Thymus (tissue), 11 donors: ENCODE data around the gene ITPR3. TPM values are rescaled to one million over a fixed set of nuclear protein-coding genes. Genes with fewer than 3 reads are reported as not detected.

Experiments used
- DNase-seq, 9 donors: peaks; one replicate each; pipeline ENCODE4 v3.0.0-alpha.2; 2013; ENCODE audit warnings: low spot score in 9 of 9, low read depth in 6 of 9, missing footprints in 1 of 9
- H3K27ac ChIP-seq, 2 donors: one replicate each; pipeline ENCODE4 v1.5.1; 2013; ENCODE audit warnings: control low read depth in 1 of 2, low read depth in 1 of 2, low read length in 1 of 2, mild to moderate bottlenecking in 1 of 2, moderate library complexity in 1 of 2
- H3K27me3 ChIP-seq, 2 donors: one replicate each; pipeline ENCODE4 v1.5.1; 2013; ENCODE audit warnings: low read length in 1 of 2; ENCODE audit not compliant: control insufficient read depth in 2 of 2, insufficient read depth in 1 of 2
- H3K36me3 ChIP-seq, 2 donors: one replicate each; pipeline ENCODE4 v1.5.1; 2013; ENCODE audit warnings: low read length in 1 of 2, mild to moderate bottlenecking in 1 of 2, moderate library complexity in 1 of 2; ENCODE audit not compliant: control insufficient read depth in 2 of 2, insufficient read depth in 2 of 2
- H3K4me1 ChIP-seq, 2 donors: one replicate each; pipeline ENCODE4 v1.5.1; 2013; ENCODE audit warnings: low read length in 2 of 2; ENCODE audit not compliant: control insufficient read depth in 2 of 2, insufficient read depth in 2 of 2
- H3K4me3 ChIP-seq, 2 donors: one replicate each; pipeline ENCODE4 v1.5.1; 2013; ENCODE audit warnings: low read length in 2 of 2, control low read depth in 1 of 2, mild to moderate bottlenecking in 1 of 2
- H3K9me3 ChIP-seq, 2 donors: one replicate each; pipeline ENCODE4 v1.5.1; 2013; ENCODE audit warnings: low read length in 1 of 2, mild to moderate bottlenecking in 1 of 2; ENCODE audit not compliant: control insufficient read depth in 2 of 2, insufficient read depth in 1 of 2
- WGBS: extraction: QIAGEN DNeasy Blood & Tissue Kit; methylation state at CpG from one replicate; pipeline ENCODE4 v1.1.7; 2013; 5-methylcytosine and 5-hydroxymethylcytosine counted together
- polyA plus RNA-seq: library from polyadenylated mRNA; stranded (reverse); fragments of 200-250 nt; gene quantifications from one replicate; pipeline ENCODE4 v1.2.3, GENCODE V29; 2013
- total RNA-seq: library from RNA; stranded (reverse); fragments of 120-200 nt; gene quantifications from one replicate; pipeline ENCODE4 v1.2.4, GENCODE V29; 2013
- donor health status: healthy.

The ITPR3 gene
- total and polyA plus RNA-seq, 2 donors = 4.7 to 19.5 TPM

GRCh38 chr6:33709605-33710295 lies 88.6 kb downstream of the ITPR3 start:
- Histone ChIP-seq H3K27ac (no peak overlapping the region), H3K27me3 (no peaks in the 10 kb centered on the region), H3K36me3 (peaks cover 0 to 37% of the 10 kb centered on the region in 2 donors), H3K4me3 (no peak overlapping the region), H3K9me3 (peaks cover 0 to 5% of the 10 kb centered on the region in 2 donors), H3K4me1 (peaks cover 0 to 26% of the 10 kb centered on the region in 2 donors)
- WGBS = 97% methylated on average over 10 of the region's 10 CpGs
- no peak for DNase-seq

- peaks cover 0 to 26% of the 10 kb centered on the region in 2 donors for H3K4me1 ChIP-seq
- peak overlapping the region in 1 of 2 donors; percentile 83 for H3K27ac ChIP-seq
- 87% methylated on average over 15 of the region's 15 CpGs for WGBS
- peak overlapping the region; percentile 94 to 96 for H3K4me3 ChIP-seq
- H3K36me3 ChIP-seq = peaks cover 0 to 37% of the 10 kb centered on the region in 2 donors
- H3K9me3 ChIP-seq = peaks cover 0 to 5% of the 10 kb centered on the region in 2 donors
- no peaks in the 10 kb centered on the region for H3K27me3 ChIP-seq
- DNase-seq = peak in 1 of 9 donors; percentile 55
These were observed 89.4 kb downstream of the ITPR3 start for GRCh38 chr6:33710296-33711121.

- H3K27me3 ChIP-seq = no peaks in the 10 kb centered on the region
- H3K4me3 ChIP-seq = peak within 1 kb of the TSS; percentile 94 to 96
- H3K27ac ChIP-seq = peak within 1 kb of the TSS; percentile 83 to 88
- H3K4me1 ChIP-seq = peaks cover 0 to 26% of the 10 kb centered on the region in 2 donors
- 5% methylated on average over 73 of the region's 73 CpGs for WGBS
- peak; percentile 88 to 99 (median 97) for DNase-seq
- H3K36me3 ChIP-seq = peaks cover 0 to 33% of the 10 kb centered on the region in 2 donors
- H3K9me3 ChIP-seq = peaks cover 0 to 5% of the 10 kb centered on the region in 2 donors
These were observed 90.3 kb downstream of the ITPR3 start, which contains the start of gene UQCC2 for GRCh38 chr6:33711140-33712129. UQCC2 (minus strand) TSS chr6:33711700; CDS start chr6:33711686, 14 bp downstream.

- no peak overlapping the region for H3K27ac ChIP-seq
- WGBS = 97% methylated on average over 3 of the region's 3 CpGs
- DNase-seq = no peak
- peaks cover 0 to 5% of the 10 kb centered on the region in 2 donors for H3K9me3 ChIP-seq
- H3K4me3 ChIP-seq = no peak overlapping the region
- H3K4me1 ChIP-seq = peaks cover 0 to 26% of the 10 kb centered on the region in 2 donors
- no peaks in the 10 kb centered on the region for H3K27me3 ChIP-seq
- peaks cover 0 to 25% of the 10 kb centered on the region in 2 donors for H3K36me3 ChIP-seq
These were observed 91.8 kb downstream of the ITPR3 start for GRCh38 chr6:33712914-33713313.

GRCh38 chr6:33713786-33714185 lies 92.7 kb downstream of the ITPR3 start:
- 76% methylated on average over 2 of the region's 2 CpGs for WGBS
- no peak for DNase-seq
- Histone ChIP-seq H3K27ac (no peak overlapping the region), H3K36me3 (peaks cover 0 to 16% of the 10 kb centered on the region in 2 donors), H3K27me3 (no peaks in the 10 kb centered on the region), H3K4me3 (no peak overlapping the region), H3K4me1 (peaks cover 0 to 24% of the 10 kb centered on the region in 2 donors), H3K9me3 (peaks cover 0 to 5% of the 10 kb centered on the region in 2 donors)

GRCh38 chr6:33714385-33715040 lies 93.4 kb downstream of the ITPR3 start:
- 41% methylated on average over 7 of the region's 7 CpGs for WGBS
- H3K27ac ChIP-seq = no peak overlapping the region
- no peak for DNase-seq
- H3K9me3 ChIP-seq = peaks cover 0 to 5% of the 10 kb centered on the region in 2 donors
- peaks cover 0 to 10% of the 10 kb centered on the region in 2 donors for H3K36me3 ChIP-seq
- peaks cover 0 to 4% of the 10 kb centered on the region in 2 donors for H3K27me3 ChIP-seq
- H3K4me3 ChIP-seq = no peak overlapping the region
- H3K4me1 ChIP-seq = peaks cover 0 to 22% of the 10 kb centered on the region in 2 donors

GRCh38 chr6:33716379-33716778 lies 95.3 kb downstream of the ITPR3 start:
- Histone ChIP-seq H3K9me3 (peaks cover 0 to 4% of the 10 kb centered on the region in 2 donors), H3K4me3 (no peak overlapping the region), H3K27ac (no peak overlapping the region), H3K4me1 (peaks cover 0 to 7% of the 10 kb centered on the region in 2 donors), H3K27me3 (peaks cover 0 to 7% of the 10 kb centered on the region in 2 donors), H3K36me3 (no peaks in the 10 kb centered on the region)
- 97% methylated on average over 7 of the region's 7 CpGs for whole genome bisulfite sequencing
- no peak for DNase-seq
